Uterus (tissue), 2 donors: ENCODE data around the gene MED25.

Source experiments
- CTCF ChIP-seq, 4 experiments: fragments of 200-600 bp in 2 of 4; fragments of 450-650 bp in 2 of 4; sonication (generic) in 2 of 4; IDR thresholded peaks; one replicate each; pipeline ENCODE4 v1.5.1; 2016 to 2019; ENCODE audit warnings: antibody characterized with exemption in 4 of 4, mild to moderate bottlenecking in 2 of 4, moderate library complexity in 1 of 4
- POLR2A ChIP-seq, 2 donors: fragments of 450-650 bp; IDR thresholded peaks; one replicate each; pipeline ENCODE4 v1.6.1; 2016; ENCODE audit warnings: antibody characterized with exemption in 2 of 2, mild to moderate bottlenecking in 1 of 2, moderate library complexity in 1 of 2

DNA sequence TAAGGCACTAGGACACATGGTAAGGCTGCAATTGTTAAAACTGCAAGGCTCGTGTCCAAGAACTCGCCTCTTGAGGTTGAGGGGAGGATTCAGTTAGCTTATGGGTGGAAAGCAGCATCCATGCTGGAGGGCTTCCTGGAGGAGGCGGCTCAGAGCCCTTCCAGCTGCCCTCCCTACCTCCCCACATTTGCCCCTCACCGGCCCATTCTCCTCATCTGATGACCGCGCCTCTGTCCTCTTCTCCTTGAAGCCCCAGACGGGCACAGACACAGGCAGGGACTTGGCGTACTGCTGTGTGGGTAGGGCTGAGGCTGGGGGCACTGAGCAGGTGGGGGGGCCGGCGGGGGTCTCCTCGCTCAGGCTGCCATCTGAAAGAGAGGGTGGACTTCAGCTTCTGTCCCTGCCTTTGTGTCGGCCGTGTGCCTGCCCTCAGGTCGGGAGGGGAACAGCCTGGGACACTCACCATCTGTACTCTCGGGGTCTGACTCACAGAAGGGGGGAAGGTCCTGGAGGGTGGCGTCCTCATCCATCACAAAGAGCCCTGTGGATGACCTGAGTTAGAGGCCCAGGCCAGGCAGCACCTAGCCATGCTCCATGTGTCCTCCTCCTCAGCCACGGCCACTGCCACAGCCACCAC, 53.4 kb downstream of the MED25 start:
- TF ChIP-seq CTCF (IDR thresholded peaks at IDR 0.05) = no peak
- no peak for TF ChIP-seq POLR2A (IDR thresholded peaks at IDR 0.05)
